D721Med (cell line): Measurements from ENCODE around the gene OS9.
"Not testable (repeated sequence)": the region's sequence is repeated elsewhere in the genome, so short reads cannot be mapped to it uniquely, and the experiment has no call there.

ENCODE experiments used
- DNase-seq: peaks from one replicate; pipeline ENCODE4 v3.0.0; 2011; ENCODE audit warnings: low spot score; ENCODE audit not compliant: insufficient read length
- FAIRE-seq: peaks from 2 replicates; lab custom pipeline; 2011; peaks lifted over from hg19 to GRCh38; lab: Jason Lieb, UNC
- TF ChIP-seq, protein P1 (sequence below): IDR thresholded peaks from 2 replicates; pipeline ENCODE4 v1.5.1; 2012; ENCODE audit warnings: mild to moderate bottlenecking, control low read depth; ENCODE audit not compliant: insufficient read depth; ENCODE audit errors: missing control alignments

Gene OS9, protein sequence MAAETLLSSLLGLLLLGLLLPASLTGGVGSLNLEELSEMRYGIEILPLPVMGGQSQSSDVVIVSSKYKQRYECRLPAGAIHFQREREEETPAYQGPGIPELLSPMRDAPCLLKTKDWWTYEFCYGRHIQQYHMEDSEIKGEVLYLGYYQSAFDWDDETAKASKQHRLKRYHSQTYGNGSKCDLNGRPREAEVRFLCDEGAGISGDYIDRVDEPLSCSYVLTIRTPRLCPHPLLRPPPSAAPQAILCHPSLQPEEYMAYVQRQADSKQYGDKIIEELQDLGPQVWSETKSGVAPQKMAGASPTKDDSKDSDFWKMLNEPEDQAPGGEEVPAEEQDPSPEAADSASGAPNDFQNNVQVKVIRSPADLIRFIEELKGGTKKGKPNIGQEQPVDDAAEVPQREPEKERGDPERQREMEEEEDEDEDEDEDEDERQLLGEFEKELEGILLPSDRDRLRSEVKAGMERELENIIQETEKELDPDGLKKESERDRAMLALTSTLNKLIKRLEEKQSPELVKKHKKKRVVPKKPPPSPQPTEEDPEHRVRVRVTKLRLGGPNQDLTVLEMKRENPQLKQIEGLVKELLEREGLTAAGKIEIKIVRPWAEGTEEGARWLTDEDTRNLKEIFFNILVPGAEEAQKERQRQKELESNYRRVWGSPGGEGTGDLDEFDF

DNA sequence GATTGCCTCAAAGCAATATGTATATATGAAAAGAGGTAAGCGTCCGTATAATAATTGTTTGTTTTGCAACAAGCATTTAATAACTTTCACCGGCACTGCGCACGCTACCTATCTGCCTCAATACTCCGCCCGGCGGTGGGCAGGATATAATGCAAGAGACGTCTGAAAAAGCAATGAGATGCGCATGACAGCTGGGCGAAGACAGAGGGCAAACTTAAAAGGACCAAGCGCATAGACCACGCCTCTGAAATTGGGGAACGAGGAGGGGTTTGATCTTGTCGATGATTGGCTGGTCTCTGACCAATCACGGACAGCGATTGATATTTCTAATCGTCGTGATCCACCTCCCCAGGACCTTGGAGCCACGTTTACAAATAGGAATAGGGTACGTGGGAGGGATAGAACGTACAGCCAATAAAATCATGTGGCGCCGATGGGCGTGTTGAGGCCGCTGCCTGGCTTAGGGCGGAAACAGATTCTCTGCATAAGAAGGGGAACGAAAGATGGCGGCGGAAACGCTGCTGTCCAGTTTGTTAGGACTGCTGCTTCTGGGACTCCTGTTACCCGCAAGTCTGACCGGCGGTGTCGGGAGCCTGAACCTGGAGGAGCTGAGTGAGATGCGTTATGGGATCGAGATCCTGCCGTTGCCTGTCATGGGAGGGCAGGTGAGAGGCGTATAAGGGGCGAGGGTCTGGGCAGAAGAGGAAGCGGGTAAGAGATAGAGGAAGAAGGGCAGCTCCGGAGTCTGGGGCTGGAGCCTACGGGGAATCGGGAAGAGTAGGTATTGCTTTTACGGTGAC, at the start of gene OS9:
Gene OS9 (plus strand): TSS at position 474 of the 800 bp plus-strand sequence. CDS start 30 bp downstream, at position 504.
- FAIRE-seq (peak; percentile 90), DNase-seq (peak; percentile 64)
- TF ChIP-seq, protein P1, sequence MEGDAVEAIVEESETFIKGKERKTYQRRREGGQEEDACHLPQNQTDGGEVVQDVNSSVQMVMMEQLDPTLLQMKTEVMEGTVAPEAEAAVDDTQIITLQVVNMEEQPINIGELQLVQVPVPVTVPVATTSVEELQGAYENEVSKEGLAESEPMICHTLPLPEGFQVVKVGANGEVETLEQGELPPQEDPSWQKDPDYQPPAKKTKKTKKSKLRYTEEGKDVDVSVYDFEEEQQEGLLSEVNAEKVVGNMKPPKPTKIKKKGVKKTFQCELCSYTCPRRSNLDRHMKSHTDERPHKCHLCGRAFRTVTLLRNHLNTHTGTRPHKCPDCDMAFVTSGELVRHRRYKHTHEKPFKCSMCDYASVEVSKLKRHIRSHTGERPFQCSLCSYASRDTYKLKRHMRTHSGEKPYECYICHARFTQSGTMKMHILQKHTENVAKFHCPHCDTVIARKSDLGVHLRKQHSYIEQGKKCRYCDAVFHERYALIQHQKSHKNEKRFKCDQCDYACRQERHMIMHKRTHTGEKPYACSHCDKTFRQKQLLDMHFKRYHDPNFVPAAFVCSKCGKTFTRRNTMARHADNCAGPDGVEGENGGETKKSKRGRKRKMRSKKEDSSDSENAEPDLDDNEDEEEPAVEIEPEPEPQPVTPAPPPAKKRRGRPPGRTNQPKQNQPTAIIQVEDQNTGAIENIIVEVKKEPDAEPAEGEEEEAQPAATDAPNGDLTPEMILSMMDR, result peak; percentile 69

DNA sequence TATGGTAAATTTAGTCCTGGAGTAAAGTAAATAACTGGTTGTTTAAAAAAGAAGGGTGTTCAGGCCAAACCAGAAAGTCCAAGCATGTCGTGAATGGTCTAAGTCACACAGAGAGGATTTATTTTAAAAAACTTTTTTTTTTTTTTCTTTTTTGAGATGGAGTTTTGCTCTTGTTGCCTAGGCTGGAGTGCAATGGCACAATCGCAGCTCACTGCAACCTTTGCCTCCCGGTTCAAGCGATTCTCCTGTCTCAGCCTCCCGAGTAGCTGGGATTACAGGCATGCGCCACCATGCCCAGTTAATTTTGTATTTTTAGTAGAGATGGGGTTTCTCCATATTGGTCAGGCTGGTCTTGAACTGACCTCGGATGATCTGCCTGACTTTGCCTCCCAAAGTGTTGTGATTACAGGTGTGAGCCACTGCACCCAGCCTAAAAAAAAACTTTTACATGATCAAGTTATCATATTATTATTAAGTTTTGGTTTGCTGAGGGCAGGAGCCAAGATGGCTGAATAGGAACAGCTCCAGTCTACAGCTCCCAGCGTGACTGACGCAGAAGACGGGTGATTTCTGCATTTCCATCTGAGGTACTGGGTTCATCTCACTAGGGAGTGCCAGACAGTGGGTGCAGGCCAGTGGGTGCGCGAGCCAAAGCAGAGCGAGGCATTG, 47.8 kb upstream of the OS9 start:
- not testable (repeated sequence) for DNase-seq, FAIRE-seq

DNA sequence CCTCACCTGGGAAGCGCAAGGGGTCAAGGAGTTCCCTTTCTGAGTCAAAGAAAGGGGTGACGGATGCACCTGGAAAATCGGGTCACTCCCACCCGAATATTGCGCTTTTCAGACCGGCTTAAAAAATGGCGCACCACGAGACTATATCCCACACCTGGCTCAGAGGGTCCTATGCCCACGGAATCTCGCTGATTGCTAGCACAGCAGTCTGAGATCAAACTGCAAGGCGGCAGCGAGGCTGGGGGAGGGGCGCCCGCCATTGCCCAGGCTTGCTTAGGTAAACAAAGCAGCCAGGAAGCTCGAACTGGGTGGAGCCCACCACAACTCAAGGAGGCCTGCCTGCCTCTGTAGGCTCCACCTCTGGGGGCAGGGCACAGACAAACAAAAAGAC, 47.3 kb upstream of the OS9 start:
- not testable (repeated sequence) for DNase-seq, FAIRE-seq

DNA sequence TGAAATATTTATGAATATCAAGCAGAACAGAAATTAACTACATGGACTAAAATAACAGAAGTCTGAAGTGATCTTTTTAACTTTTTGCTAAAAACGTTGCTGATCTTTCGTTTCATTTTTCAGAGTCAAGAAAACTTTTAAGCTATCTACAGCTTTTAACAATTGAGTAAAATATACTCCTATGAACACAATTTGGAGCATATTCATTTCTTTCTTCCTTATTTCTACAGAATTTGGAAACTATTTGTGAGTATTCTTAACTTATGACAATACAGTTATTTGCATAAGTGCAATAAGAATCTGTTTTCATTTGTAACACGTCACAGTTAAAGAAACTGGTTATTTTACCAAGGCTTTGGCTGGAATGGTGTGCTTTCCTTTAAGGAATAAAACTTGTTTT, 39.9 kb upstream of the OS9 start:
- TF ChIP-seq, protein P1, result no peak
- no peak for FAIRE-seq
- DNase-seq, result no peak

DNA sequence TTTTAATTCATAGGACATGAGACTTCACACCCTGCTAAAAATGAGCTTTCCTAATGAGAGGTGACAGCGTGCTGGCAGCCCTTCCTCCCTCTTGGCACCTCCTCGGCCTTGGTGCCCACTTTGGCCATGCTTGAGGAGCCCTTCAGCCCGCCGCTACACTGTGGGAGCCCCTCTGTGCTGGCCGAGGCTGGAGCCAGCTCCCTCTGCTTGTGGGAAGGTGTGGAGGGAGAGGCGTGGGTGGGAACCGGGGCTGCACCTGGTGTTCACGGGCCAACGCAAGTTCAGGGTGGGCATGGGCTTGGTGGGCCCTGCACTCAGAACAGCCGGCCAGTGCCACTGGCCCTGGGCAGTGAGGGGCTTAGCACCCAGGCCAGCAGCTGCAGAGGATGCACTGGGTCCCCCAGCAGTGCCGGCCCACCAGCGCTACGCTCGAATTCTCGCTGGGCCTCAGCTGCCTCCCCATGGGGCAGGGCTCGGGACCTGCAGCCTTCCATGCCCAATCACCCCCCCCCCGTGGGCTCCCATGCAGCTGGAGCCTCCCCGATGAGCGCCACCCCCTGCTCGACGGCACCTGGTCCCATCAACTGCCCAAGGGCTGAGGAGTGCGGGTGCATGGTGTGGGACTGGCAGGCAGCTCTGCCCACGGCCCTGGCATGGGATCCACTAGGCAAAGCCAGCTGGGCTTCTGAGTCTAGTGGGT, 38.2 kb upstream of the OS9 start:
- DNase-seq (no peak), FAIRE-seq (no peak)
- TF ChIP-seq, protein P1, result no peak

DNA sequence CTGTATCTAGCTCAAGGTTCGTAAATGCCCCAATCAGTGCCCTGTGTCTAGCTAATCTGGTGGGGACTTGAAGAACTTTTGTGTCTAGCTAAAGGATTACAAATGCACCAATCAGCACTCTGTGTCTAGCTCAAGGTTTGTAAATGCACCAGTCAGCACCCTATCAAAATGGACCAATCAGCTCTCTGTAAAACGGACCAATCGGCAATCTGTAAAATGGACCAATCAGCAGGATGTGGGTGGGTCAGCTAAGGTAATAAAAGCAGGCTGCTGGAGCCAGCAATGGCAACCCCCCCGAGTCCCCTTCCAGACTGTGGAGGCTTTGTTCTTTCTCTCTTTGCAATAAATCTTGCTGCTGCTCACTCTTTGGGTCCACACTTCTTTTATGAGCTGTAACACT, 37.5 kb upstream of the OS9 start:
- not testable (repeated sequence) for DNase-seq, FAIRE-seq

DNA sequence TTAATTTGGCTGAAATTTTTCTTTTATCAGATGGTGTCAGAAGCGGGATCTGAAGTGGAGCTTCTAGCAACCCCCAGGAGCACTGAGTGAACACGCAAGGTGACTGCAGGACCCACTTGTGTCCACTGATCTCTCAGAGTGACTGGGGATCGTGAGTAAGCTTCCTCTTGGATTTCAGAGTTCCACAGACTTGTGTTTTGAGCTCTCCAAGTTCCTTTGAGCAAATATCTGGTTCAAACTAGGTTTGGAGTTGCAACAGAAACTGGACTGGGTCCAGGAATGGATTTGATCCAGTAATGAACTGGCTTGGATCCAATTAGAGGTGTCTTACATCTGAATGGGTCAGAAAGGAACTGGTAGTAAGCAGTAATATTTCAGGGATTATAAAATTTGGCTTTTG, 36.2 kb upstream of the OS9 start:
- FAIRE-seq (no peak), DNase-seq (no peak)
- TF ChIP-seq, protein P1, result no peak

DNA sequence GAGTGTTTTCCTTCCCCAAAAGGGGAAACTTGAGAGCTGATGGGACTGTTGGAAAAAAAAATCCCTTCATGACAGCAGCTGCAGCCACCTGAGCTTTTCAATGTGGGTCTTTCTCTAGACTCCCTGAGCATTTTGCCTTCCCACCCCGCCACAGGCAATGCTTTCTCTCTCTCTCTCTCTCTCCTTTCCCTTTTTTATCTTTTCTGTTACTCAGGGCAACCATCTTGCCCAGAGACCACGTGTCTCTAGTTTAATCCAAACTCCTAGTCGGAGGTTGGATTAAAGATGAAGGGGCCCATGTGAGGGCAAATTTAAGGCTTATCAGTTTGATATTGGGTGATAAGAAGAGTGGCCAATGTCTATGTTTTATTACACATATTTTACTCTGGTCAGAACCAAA, 35.0 kb upstream of the OS9 start:
- no peak for DNase-seq
- FAIRE-seq, result no peak
- TF ChIP-seq, protein P1, result no peak
